Activated naive CD8-positive, alpha-beta T cell treated with anti-CD3 and anti-CD28 coated beads for 36 hours (primary cell): ENCODE results near the gene CDC123. TPM values are rescaled to one million over a fixed set of nuclear protein-coding genes. Genes with fewer than 3 reads are reported as not detected.
A peak's percentile ranks its signal among the peaks of the same experiment; 100 is the strongest.

Source experiments
- DNase-seq: peaks from one replicate; pipeline ENCODE4 v3.0.0; 2021
- H3K27ac Mint-ChIP-seq: one replicate; pipeline ENCODE4 v1.8.0; 2022; ENCODE audit warnings: mild to moderate bottlenecking, moderate library complexity, mixed read lengths
- H3K27me3 Mint-ChIP-seq: one replicate; pipeline ENCODE4 v1.8.0; 2022; ENCODE audit warnings: mild to moderate bottlenecking, mixed read lengths
- H3K36me3 Mint-ChIP-seq: one replicate; pipeline ENCODE4 v1.8.0; 2021; ENCODE audit warnings: mild to moderate bottlenecking, mixed read lengths
- H3K4me1 Mint-ChIP-seq: one replicate; pipeline ENCODE4 v1.8.0; 2021; ENCODE audit warnings: mixed read lengths
- H3K4me3 Mint-ChIP-seq: one replicate; pipeline ENCODE4 v1.8.0; 2022; ENCODE audit warnings: mild to moderate bottlenecking, moderate library complexity, mixed read lengths
- H3K9me3 Mint-ChIP-seq: one replicate; pipeline ENCODE4 v1.8.0; 2022; ENCODE audit warnings: mixed read lengths
- total RNA-seq, 2 experiments: library from RNA; stranded (reverse); gene quantifications; one replicate each; pipeline ENCODE4 v1.2.3, GENCODE V29; 2021

CDC123 gene
- total RNA-seq, 2 experiments from 2014 or later = 162 to 170 TPM

DNA sequence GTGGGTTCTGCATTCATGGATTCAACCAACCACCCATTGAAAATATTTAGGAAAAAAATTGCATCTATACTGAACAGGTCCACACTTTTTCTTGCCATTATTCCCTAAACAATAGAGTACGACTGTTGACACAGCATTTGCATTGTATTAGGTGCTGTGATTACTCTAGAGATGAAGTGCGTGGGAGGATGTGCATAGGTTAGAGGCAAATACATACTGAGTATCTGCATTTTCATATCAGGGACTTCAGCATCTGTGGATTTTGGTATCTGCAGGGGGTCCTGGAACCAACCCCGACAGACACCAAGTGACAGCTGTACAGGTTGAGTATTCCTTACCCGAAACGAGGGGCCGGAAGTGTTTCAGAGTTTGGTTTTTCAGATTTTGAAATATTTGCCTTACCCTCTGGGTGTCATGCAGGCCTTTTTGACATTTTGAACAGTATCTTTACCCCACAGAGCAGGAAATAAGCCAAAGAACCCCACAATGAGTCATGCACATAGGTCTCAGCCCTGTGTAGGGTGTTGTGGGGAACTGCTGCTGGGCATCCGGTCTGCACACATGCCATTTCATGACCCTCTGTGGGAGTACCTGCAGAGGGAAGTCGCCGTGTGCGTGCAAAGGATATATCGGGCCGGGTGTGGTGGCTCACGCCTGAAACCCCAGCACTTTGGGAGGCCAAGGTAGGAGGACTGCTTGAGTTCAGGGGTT is 14.8 kb upstream of the CDC123 start:
- no peaks in the 10 kb centered on the region for H3K27me3 Mint-ChIP-seq
- H3K9me3 Mint-ChIP-seq = no peaks in the 10 kb centered on the region
- peak; percentile 74 for DNase-seq
- H3K4me1 Mint-ChIP-seq = peaks cover 20% of the 10 kb centered on the region
- peak overlapping the region; percentile 87 for H3K27ac Mint-ChIP-seq
- H3K36me3 Mint-ChIP-seq = peaks cover 25% of the 10 kb centered on the region
- H3K4me3 Mint-ChIP-seq = no peak overlapping the region

- H3K4me3 Mint-ChIP-seq = no peak overlapping the region
- H3K27ac Mint-ChIP-seq = no peak overlapping the region
- H3K36me3 Mint-ChIP-seq = peaks cover 36% of the 10 kb centered on the region
- H3K4me1 Mint-ChIP-seq = peaks cover 29% of the 10 kb centered on the region
- H3K27me3 Mint-ChIP-seq = no peaks in the 10 kb centered on the region
- DNase-seq = no peak
- no peaks in the 10 kb centered on the region for H3K9me3 Mint-ChIP-seq
Observed at GRCh38 chr10:12184165-12184564, 11.8 kb upstream of the CDC123 start.

DNA sequence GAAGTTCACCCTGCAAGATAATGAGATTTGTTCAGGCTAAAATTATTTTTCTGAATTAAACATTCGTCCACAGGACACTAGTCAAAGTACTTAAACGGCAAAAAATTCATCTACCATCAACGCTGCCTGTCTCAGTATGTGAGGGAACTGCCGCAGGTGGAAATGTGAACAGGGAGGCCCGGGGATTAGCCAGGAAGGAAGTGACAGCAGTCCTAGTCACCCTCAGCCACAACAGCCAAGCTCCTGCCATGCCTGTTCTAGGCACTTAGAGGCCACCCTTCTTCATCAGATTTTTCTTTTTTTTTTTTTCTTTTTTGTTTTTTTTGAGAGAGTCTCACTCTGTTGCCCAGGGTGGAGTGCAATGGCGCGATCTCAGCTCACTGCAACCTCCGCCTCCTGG is 9.7 kb upstream of the CDC123 start:
- H3K4me1 Mint-ChIP-seq = peaks cover 17% of the 10 kb centered on the region
- H3K9me3 Mint-ChIP-seq = no peaks in the 10 kb centered on the region
- no peak for DNase-seq
- peaks cover 39% of the 10 kb centered on the region for H3K36me3 Mint-ChIP-seq
- H3K27ac Mint-ChIP-seq = peak overlapping the region; percentile 76
- H3K4me3 Mint-ChIP-seq = no peak overlapping the region
- no peaks in the 10 kb centered on the region for H3K27me3 Mint-ChIP-seq

GRCh38 chr10:12187321-12187905 is 8.6 kb upstream of the CDC123 start:
- H3K4me1 Mint-ChIP-seq = peaks cover 18% of the 10 kb centered on the region
- H3K27ac Mint-ChIP-seq = peak overlapping the region; percentile 13
- no peak overlapping the region for H3K4me3 Mint-ChIP-seq
- no peaks in the 10 kb centered on the region for H3K9me3 Mint-ChIP-seq
- peaks cover 37% of the 10 kb centered on the region for H3K36me3 Mint-ChIP-seq
- no peaks in the 10 kb centered on the region for H3K27me3 Mint-ChIP-seq
- no peak for DNase-seq

GRCh38 chr10:12188656-12189055 is 7.3 kb upstream of the CDC123 start:
- Mint-ChIP-seq H3K4me1 (peaks cover 21% of the 10 kb centered on the region), H3K27ac (no peak overlapping the region), H3K27me3 (no peaks in the 10 kb centered on the region), H3K36me3 (peaks cover 31% of the 10 kb centered on the region), H3K9me3 (no peaks in the 10 kb centered on the region), H3K4me3 (no peak overlapping the region)
- DNase-seq = no peak

DNA sequence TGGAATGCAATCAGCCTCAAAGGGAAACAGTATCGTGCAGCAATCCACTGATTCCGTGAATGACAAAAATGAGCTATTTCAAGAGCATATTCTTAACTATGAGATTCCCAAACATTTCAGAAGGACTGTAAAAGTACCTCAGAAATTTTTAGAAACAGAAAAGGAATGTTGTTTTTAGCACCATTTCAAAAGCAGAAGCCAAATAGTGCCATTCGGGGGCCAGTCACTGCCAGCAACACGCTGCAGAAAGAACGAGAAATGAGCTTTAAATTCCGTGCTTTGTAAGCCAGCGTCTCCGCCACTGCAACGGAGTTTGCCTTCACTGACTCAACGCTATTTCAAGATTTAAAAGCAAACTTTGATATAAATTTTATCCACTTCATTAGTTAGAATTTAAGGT is 6.6 kb upstream of the CDC123 start:
- no peaks in the 10 kb centered on the region for H3K27me3 Mint-ChIP-seq
- no peak overlapping the region for H3K27ac Mint-ChIP-seq
- peaks cover 26% of the 10 kb centered on the region for H3K4me1 Mint-ChIP-seq
- H3K4me3 Mint-ChIP-seq = no peak overlapping the region
- DNase-seq = no peak
- peaks cover 35% of the 10 kb centered on the region for H3K36me3 Mint-ChIP-seq
- H3K9me3 Mint-ChIP-seq = no peaks in the 10 kb centered on the region

- DNase-seq = no peak
- Mint-ChIP-seq H3K27ac (no peak overlapping the region), H3K36me3 (peaks cover 40% of the 10 kb centered on the region), H3K4me1 (peaks cover 19% of the 10 kb centered on the region), H3K9me3 (no peaks in the 10 kb centered on the region), H3K27me3 (no peaks in the 10 kb centered on the region), H3K4me3 (no peak overlapping the region)
Observed at GRCh38 chr10:12191715-12192114, 4.3 kb upstream of the CDC123 start.

- no peaks in the 10 kb centered on the region for H3K9me3 Mint-ChIP-seq
- peaks cover 21% of the 10 kb centered on the region for H3K4me1 Mint-ChIP-seq
- no peak overlapping the region for H3K4me3 Mint-ChIP-seq
- no peak overlapping the region for H3K27ac Mint-ChIP-seq
- DNase-seq = no peak
- H3K36me3 Mint-ChIP-seq = peaks cover 28% of the 10 kb centered on the region
- no peaks in the 10 kb centered on the region for H3K27me3 Mint-ChIP-seq
Observed at GRCh38 chr10:12193193-12193592, 2.8 kb upstream of the CDC123 start.

- H3K27ac Mint-ChIP-seq = peak overlapping the region; percentile 98
- H3K27me3 Mint-ChIP-seq = no peaks in the 10 kb centered on the region
- H3K9me3 Mint-ChIP-seq = no peaks in the 10 kb centered on the region
- peaks cover 36% of the 10 kb centered on the region for H3K36me3 Mint-ChIP-seq
- peak; percentile 21 for DNase-seq
- peak overlapping the region; percentile 92 for H3K4me3 Mint-ChIP-seq
- H3K4me1 Mint-ChIP-seq = peaks cover 28% of the 10 kb centered on the region
Observed at GRCh38 chr10:12194752-12195271, 1.2 kb upstream of the CDC123 start.

- H3K9me3 Mint-ChIP-seq = no peaks in the 10 kb centered on the region
- no peaks in the 10 kb centered on the region for H3K27me3 Mint-ChIP-seq
- peak overlapping the region; percentile 98 for H3K27ac Mint-ChIP-seq
- peak overlapping the region; percentile 92 for H3K4me3 Mint-ChIP-seq
- H3K4me1 Mint-ChIP-seq = peaks cover 28% of the 10 kb centered on the region
- no peak for DNase-seq
- H3K36me3 Mint-ChIP-seq = peaks cover 34% of the 10 kb centered on the region
Observed at GRCh38 chr10:12195281-12195602, 746 bp upstream of the CDC123 start.

DNA sequence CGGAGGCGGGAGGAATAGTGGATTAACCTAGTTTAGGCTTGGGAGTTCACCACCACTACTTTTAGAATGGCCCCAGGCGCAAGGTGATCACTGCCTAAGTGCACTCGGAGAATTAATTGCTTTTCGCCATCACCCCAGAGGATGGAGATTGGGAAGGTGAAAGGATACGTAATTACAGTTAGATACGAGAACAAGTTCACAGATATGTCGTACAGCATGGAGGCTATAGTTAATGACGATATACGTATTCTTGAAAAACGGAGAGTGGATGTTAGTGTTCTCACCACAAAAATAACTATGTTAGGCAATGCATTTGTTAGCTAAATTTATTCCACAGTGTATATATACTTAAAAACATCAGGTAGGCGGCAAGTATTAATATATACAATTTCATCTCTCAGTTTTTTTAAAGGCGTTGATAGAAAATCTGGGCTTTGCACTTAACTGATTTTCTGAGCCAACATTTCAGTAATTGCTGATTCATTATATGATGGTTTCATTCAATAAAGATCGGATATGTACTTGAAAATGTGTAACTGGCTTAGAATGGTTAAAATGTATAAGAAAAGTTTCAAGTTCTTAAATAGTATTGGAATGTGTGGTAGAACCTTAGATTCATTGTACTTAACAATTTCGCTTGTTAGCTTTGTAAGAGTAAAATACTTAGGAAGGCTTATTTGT is 683 bp downstream of the CDC123 start:
- peak overlapping the region; percentile 98 for H3K27ac Mint-ChIP-seq
- no peak for DNase-seq
- H3K4me3 Mint-ChIP-seq = peak overlapping the region; percentile 92
- no peaks in the 10 kb centered on the region for H3K27me3 Mint-ChIP-seq
- peaks cover 37% of the 10 kb centered on the region for H3K4me1 Mint-ChIP-seq
- peaks cover 40% of the 10 kb centered on the region for H3K36me3 Mint-ChIP-seq
- H3K9me3 Mint-ChIP-seq = no peaks in the 10 kb centered on the region

DNA sequence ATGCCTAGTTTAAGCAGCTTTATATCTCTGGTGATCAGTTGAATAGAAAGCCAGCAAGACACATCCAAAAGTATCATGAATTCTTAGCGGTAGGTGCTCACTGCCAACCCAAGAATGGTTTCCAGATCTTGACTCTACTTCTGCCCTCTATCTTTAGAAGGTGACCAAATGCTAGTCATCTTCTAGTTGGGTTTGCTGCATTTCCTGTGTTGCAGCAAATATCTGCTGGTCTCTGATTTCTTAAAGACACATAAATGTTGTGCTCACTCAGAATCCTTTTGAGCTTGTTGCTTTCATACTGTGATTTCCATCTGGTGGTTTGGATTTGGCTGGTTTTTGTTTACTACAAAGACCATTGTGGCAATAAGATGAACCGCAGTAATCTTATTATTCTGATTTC is 2.2 kb downstream of the CDC123 start:
- Mint-ChIP-seq H3K4me1 (peaks cover 40% of the 10 kb centered on the region), H3K9me3 (no peaks in the 10 kb centered on the region), H3K27me3 (no peaks in the 10 kb centered on the region), H3K27ac (no peak overlapping the region), H3K4me3 (peak overlapping the region; percentile 35), H3K36me3 (peaks cover 47% of the 10 kb centered on the region)
- no peak for DNase-seq

GRCh38 chr10:12200850-12201249 is 4.9 kb downstream of the CDC123 start:
- Mint-ChIP-seq H3K4me3 (no peak overlapping the region), H3K27ac (no peak overlapping the region), H3K4me1 (peaks cover 41% of the 10 kb centered on the region), H3K9me3 (no peaks in the 10 kb centered on the region), H3K27me3 (no peaks in the 10 kb centered on the region), H3K36me3 (peaks cover 48% of the 10 kb centered on the region)
- DNase-seq = no peak

DNA sequence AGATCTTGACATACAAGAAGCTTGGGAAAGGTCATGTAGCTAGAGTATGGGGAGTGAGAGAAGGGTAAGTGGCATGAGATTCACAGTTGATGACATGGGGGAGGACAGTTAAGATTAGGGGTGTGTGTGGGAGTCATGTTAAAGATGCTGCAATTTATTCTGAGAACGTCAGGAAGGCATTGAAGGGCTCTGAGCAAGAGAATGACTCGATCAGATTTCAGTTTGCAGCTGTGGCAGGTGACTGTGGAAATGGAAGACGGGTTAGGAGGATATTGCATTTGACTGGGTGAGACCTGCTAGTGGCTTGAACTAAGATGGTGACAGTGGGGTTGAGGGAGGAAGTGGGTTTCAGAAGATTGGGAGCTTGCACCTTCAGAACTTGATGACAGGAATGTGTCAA is 5.6 kb downstream of the CDC123 start:
- Mint-ChIP-seq H3K4me1 (peaks cover 46% of the 10 kb centered on the region), H3K4me3 (no peak overlapping the region), H3K36me3 (peaks cover 43% of the 10 kb centered on the region), H3K27ac (peak overlapping the region; percentile 61), H3K27me3 (no peaks in the 10 kb centered on the region), H3K9me3 (no peaks in the 10 kb centered on the region)
- DNase-seq = no peak

- Mint-ChIP-seq H3K4me1 (peaks cover 46% of the 10 kb centered on the region), H3K4me3 (no peak overlapping the region), H3K36me3 (peaks cover 45% of the 10 kb centered on the region), H3K9me3 (no peaks in the 10 kb centered on the region), H3K27me3 (no peaks in the 10 kb centered on the region), H3K27ac (no peak overlapping the region)
- peak; percentile 35 for DNase-seq
Observed at GRCh38 chr10:12202226-12202625, 6.2 kb downstream of the CDC123 start.
